Activated T-cell treated with anti-CD3 and anti-CD28 coated beads, Interleukin-2, amount 50 U/mL, for 4 hours (primary cell): Measurements from ENCODE around the gene ARHGAP24. TPM values are rescaled to one million over a fixed set of nuclear protein-coding genes. Genes with fewer than 3 reads are reported as not detected.
A peak's percentile ranks its signal among the peaks of the same experiment; 100 is the strongest.
"Not testable (repeated sequence)": the region's sequence is repeated elsewhere in the genome, so short reads cannot be mapped to it uniquely, and the experiment has no call there.

Experiments used
- ATAC-seq, 2 donors: fragments of 200-7000 bp; cut with Tn5 transposase; one replicate each; pipeline ENCODE4 v1.10.0; 2021
- DNase-seq: peaks from one replicate; pipeline ENCODE4 v3.0.0-alpha.2; 2020
- H3K27me3 Mint-ChIP-seq: one replicate; pipeline ENCODE4 v1.8.0; 2021; ENCODE audit warnings: low read depth, mixed read lengths
- H3K36me3 Mint-ChIP-seq: one replicate; pipeline ENCODE4 v1.8.0; 2022; ENCODE audit warnings: mixed read lengths; ENCODE audit not compliant: insufficient read depth
- H3K4me1 Mint-ChIP-seq: one replicate; pipeline ENCODE4 v1.8.0; 2021; ENCODE audit warnings: low read depth, mixed read lengths
- H3K4me3 Mint-ChIP-seq: one replicate; pipeline ENCODE4 v1.8.0; 2021; ENCODE audit warnings: mild to moderate bottlenecking, moderate library complexity, mixed read lengths
- H3K9me3 Mint-ChIP-seq: one replicate; pipeline ENCODE4 v1.8.0; 2021; ENCODE audit warnings: mixed read lengths
- total RNA-seq, 3 donors: library from RNA; stranded (reverse); gene quantifications; one replicate each; pipeline ENCODE4 v1.2.1, GENCODE V29; 2021

The ARHGAP24 gene
- total RNA-seq, 3 donors from 2014 or later = 0.29 to 1.5 (median 0.46) TPM

GRCh38 chr4:85815796-85816459 lies 341.0 kb downstream of the ARHGAP24 start:
- no peaks in the 10 kb centered on the region for H3K36me3 Mint-ChIP-seq
- H3K4me1 Mint-ChIP-seq = no peaks in the 10 kb centered on the region
- no peaks in the 10 kb centered on the region for H3K27me3 Mint-ChIP-seq
- no peak for DNase-seq
- ATAC-seq = peak; percentile 30 to 32
- H3K9me3 Mint-ChIP-seq = peaks cover 4% of the 10 kb centered on the region
- no peak overlapping the region for H3K4me3 Mint-ChIP-seq

DNA sequence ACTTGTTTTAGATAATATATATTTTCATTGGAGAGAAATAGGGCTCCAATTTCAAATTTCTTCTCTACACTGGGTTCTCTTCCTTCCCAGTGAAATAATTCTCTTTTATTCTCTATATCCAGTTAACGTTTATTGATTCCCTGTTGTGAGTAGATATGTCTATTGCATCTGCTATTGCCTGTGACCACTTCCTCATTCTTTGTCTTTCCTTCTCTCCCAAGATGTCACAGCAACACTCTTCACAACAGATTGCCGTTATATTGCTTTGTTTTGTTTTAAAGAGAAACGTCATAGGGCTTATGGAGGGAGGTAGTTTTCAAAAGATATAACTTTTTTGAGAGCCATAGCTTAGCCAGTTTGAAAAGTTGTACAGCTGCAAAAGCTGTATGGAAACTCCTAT lies 343.8 kb downstream of the ARHGAP24 start:
- ATAC-seq = no peak
- Mint-ChIP-seq H3K36me3 (no peaks in the 10 kb centered on the region), H3K9me3 (peaks cover 3% of the 10 kb centered on the region), H3K4me1 (no peaks in the 10 kb centered on the region), H3K4me3 (no peak overlapping the region), H3K27me3 (no peaks in the 10 kb centered on the region)
- DNase-seq = no peak

DNA sequence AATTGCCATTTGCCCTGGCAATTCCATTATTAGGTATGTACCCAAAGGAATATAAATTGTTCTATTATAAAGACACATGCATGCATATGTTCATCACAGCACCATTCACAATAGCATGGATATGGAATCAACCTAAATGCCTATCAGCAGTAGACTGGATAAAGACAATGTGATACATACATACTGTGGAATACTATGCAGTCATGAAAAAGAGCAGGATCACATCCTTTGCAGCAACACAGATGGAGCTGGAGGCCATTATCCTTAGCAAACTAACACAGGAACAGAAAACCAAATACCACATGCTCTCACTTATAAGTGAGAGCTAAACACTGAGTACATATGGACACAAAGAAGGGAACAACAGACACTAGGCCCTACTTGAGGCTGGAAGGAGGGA lies 345.2 kb downstream of the ARHGAP24 start:
- H3K36me3 Mint-ChIP-seq, DNase-seq, ATAC-seq, H3K4me1 Mint-ChIP-seq, H3K9me3 Mint-ChIP-seq, H3K27me3 Mint-ChIP-seq, H3K4me3 Mint-ChIP-seq: not testable (repeated sequence)

- no peak for ATAC-seq
- no peak for DNase-seq
- Mint-ChIP-seq H3K4me1 (no peaks in the 10 kb centered on the region), H3K36me3 (no peaks in the 10 kb centered on the region), H3K4me3 (no peak overlapping the region), H3K27me3 (no peaks in the 10 kb centered on the region), H3K9me3 (no peaks in the 10 kb centered on the region)
Observed at GRCh38 chr4:85821688-85822455, 346.9 kb downstream of the ARHGAP24 start.

GRCh38 chr4:85823295-85823694 lies 348.3 kb downstream of the ARHGAP24 start:
- Mint-ChIP-seq H3K4me3 (no peak overlapping the region), H3K9me3 (no peaks in the 10 kb centered on the region), H3K27me3 (no peaks in the 10 kb centered on the region), H3K36me3 (no peaks in the 10 kb centered on the region), H3K4me1 (no peaks in the 10 kb centered on the region)
- ATAC-seq (no peak), DNase-seq (no peak)

- H3K4me1 Mint-ChIP-seq = no peaks in the 10 kb centered on the region
- no peak overlapping the region for H3K4me3 Mint-ChIP-seq
- no peaks in the 10 kb centered on the region for H3K36me3 Mint-ChIP-seq
- H3K9me3 Mint-ChIP-seq = no peaks in the 10 kb centered on the region
- no peak for DNase-seq
- H3K27me3 Mint-ChIP-seq = no peaks in the 10 kb centered on the region
- ATAC-seq = no peak
Observed at GRCh38 chr4:85824166-85824945, 349.4 kb downstream of the ARHGAP24 start.

DNA sequence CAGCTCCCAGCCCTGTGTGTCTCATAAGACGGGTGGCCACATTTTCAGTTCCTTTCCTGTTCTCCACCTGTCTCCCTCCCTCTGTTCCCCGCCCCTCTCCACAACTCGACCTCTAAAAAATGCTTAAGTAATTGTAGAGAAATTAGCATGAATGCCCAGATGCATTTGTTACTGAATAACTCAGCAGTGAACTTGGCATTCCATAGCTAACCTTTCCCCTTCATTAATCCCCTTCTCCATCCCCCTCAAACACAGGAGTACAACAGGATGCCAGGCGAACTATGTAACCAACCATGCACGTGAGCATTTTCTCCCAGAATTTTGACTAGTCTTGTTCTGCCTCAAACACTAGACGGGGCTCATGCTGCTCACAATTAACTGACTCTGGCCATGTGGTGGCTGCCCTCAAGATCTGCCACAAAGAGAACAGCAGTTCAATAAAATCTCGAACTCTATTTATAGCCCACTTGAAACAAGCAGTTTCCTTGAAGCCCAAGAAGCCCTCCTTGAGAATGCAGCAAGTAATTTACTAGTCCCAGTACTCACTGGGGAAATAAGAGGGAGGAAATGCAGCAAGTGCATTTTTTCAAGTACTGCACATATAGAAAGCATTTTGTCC lies 351.2 kb downstream of the ARHGAP24 start:
- H3K4me1 Mint-ChIP-seq = no peaks in the 10 kb centered on the region
- ATAC-seq (no peak), DNase-seq (no peak)
- H3K4me3 Mint-ChIP-seq = no peak overlapping the region
- no peaks in the 10 kb centered on the region for H3K36me3 Mint-ChIP-seq
- no peaks in the 10 kb centered on the region for H3K27me3 Mint-ChIP-seq
- no peaks in the 10 kb centered on the region for H3K9me3 Mint-ChIP-seq

DNA sequence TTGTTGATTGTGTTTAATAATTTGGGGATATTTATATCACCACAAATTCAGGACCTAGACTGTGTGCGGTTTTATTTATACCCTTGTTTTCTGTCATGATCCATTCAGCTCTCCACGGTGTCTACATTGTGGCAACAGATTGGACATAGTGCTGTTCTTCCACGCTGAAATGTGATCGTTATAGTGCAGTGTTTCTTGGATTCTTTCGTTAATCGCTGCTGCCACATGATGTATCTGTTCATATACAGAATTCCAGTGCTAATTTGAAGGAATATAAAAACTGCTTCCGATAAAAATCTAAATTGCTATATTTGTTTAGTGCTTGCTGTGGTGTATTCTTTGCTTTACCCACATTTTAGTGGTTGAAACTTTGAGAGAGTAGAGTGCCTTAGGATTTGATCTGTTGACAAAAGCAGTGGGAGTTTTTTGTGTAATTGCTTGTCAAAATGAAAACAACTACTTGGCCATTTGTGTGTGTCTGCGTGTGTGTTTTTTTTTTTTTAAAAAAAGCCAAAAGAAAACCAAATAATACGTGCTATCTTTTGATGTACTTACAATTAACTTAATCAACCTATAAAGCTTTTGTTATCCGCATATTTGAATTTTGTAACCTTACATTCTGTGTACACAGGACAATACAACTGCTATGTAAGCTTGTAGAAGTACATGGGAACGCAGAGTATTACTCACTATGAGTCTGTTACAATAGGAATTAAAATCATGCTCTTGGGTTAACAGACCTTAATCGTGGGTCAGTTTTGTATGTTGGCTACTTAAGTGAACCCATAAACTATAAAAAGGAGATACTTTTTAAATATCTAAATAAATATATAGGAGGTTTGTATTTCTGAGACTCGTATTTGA lies 353.3 kb downstream of the ARHGAP24 start:
- DNase-seq (no peak), ATAC-seq (no peak)
- Mint-ChIP-seq H3K27me3 (no peaks in the 10 kb centered on the region), H3K4me3 (no peak overlapping the region), H3K36me3 (no peaks in the 10 kb centered on the region), H3K9me3 (peaks cover 6% of the 10 kb centered on the region), H3K4me1 (no peaks in the 10 kb centered on the region)

- Mint-ChIP-seq H3K36me3 (no peaks in the 10 kb centered on the region), H3K4me1 (no peaks in the 10 kb centered on the region), H3K9me3 (peaks cover 6% of the 10 kb centered on the region), H3K4me3 (no peak overlapping the region), H3K27me3 (no peaks in the 10 kb centered on the region)
- DNase-seq = no peak
- no peak for ATAC-seq
Observed at GRCh38 chr4:85829276-85830051, 354.5 kb downstream of the ARHGAP24 start.

- Mint-ChIP-seq H3K27me3 (no peaks in the 10 kb centered on the region), H3K4me1 (no peaks in the 10 kb centered on the region), H3K36me3 (no peaks in the 10 kb centered on the region), H3K4me3 (no peak overlapping the region), H3K9me3 (peaks cover 6% of the 10 kb centered on the region)
- DNase-seq = no peak
- no peak for ATAC-seq
Observed at GRCh38 chr4:85831647-85832046, 356.7 kb downstream of the ARHGAP24 start.

DNA sequence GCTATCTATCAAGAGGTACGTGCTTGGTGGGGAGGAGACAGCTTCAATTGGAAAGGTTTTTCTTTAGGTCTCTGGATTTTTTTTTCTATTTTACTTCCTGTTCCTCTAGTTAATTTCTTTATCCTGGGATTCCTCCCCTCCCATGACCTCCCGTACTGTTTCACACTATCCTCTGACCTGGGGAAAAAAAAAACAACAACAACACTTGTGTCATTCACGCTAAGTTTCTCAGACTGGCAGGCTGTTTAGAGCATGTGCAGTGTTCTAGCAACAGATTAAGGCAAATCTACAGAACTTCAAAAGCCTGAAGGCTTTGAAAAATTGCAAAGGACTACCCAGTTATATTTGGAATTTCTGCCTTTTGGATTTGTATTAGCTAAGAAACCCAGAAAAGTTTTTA lies 358.4 kb downstream of the ARHGAP24 start:
- H3K36me3 Mint-ChIP-seq = no peaks in the 10 kb centered on the region
- H3K9me3 Mint-ChIP-seq = peaks cover 6% of the 10 kb centered on the region
- no peak for DNase-seq
- H3K27me3 Mint-ChIP-seq = no peaks in the 10 kb centered on the region
- no peak for ATAC-seq
- no peaks in the 10 kb centered on the region for H3K4me1 Mint-ChIP-seq
- no peak overlapping the region for H3K4me3 Mint-ChIP-seq

- Mint-ChIP-seq H3K9me3 (peaks cover 6% of the 10 kb centered on the region), H3K27me3 (no peaks in the 10 kb centered on the region), H3K36me3 (no peaks in the 10 kb centered on the region), H3K4me1 (no peaks in the 10 kb centered on the region), H3K4me3 (no peak overlapping the region)
- ATAC-seq (no peak), DNase-seq (no peak)
Observed at GRCh38 chr4:85834934-85835333, 360.0 kb downstream of the ARHGAP24 start.
